ENCODE measurements around the gene RASGRP4. TPM values are rescaled to one million over a fixed set of nuclear protein-coding genes. Genes with fewer than 3 reads are reported as not detected.
"Not testable (repeated sequence)": the region's sequence is repeated elsewhere in the genome, so short reads cannot be mapped to it uniquely, and the experiment has no call there.

Gene RASGRP4, protein sequence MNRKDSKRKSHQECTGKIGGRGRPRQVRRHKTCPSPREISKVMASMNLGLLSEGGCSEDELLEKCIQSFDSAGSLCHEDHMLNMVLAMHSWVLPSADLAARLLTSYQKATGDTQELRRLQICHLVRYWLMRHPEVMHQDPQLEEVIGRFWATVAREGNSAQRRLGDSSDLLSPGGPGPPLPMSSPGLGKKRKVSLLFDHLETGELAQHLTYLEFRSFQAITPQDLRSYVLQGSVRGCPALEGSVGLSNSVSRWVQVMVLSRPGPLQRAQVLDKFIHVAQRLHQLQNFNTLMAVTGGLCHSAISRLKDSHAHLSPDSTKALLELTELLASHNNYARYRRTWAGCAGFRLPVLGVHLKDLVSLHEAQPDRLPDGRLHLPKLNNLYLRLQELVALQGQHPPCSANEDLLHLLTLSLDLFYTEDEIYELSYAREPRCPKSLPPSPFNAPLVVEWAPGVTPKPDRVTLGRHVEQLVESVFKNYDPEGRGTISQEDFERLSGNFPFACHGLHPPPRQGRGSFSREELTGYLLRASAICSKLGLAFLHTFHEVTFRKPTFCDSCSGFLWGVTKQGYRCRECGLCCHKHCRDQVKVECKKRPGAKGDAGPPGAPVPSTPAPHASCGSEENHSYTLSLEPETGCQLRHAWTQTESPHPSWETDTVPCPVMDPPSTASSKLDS
- polyA plus RNA-seq (ENCODE audit: insufficient read length), result 2.3 TPM

DNA sequence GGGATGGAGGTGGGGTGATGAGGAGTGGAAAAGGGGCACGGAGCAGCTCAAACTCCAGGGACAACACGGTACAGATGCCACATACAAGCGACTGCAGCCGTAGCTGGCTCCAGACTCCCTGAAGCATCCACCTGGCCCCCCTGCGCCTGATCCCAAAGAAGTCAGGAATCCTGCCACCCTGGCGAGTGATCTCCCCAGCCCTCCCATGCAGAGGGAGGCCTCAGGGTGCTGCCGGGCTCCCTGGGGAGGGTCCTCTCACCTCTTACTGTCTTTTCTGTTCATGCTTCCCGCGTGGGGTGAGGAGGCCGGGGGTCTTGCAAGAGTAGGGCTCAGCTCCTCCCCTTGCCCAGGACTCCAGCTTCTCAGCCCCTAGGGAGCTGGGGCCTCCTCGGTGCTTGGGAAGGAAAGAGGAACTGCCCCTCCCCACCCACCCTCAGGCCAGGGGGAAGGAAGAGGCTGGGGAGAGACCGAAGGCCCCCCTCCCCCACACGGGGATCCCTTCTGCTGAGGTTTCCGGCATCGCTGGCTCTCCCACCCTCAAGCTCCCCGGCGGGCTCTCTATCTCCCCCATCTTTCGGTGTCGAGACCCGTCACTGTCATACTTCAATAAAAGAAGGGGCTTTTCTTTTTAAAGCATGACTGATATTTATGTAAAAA, at the start of gene RASGRP4:
TSS of gene RASGRP4 (minus strand) at position 410 of the 657 bp plus-strand sequence. CDS start at position 282, 128 bp downstream.
- DNase-seq (ENCODE audit: low read depth), result no peak

DNA sequence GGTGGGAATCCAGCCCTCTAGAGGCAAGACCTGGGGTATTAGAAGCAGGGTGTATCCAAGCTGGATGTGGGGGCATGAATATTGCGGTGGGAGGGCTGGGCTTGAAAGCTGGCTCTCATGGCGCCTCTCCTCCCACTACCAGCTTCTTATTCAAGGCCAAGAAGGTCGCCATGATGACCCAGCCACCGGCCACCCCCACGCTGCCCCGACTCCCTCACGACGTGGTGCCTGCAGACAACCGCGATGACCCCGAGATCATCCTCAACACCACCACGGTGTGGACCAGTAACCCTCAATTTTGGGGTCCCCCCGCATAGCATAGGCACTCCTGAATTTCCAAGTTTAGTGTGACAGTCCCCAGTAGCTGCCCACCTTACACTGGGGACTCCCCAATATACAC, 49.2 kb upstream of the RASGRP4 start:
- DNase-seq (ENCODE audit: low read depth), result no peak

DNA sequence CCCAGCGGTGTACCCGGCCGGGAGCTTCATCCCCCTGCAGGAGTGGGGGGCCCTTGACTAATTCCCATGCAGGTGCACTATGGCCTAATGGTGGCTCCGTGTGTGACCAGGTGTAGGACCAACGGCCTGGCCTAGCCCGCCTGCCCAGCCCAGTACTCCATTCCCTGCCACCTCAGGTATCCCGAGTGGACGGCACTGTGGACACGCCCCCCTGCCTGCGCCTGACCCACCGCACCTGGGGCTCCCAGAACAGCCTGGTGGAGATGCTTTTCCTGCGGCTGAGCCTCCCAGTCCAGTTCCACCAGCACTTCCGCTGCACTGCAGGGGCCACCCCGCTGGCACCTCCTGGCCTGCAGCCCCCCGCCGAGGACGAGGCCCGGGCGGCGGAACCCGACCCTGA, 47.2 kb upstream of the RASGRP4 start:
- no peak for DNase-seq (ENCODE audit: low read depth)

DNA sequence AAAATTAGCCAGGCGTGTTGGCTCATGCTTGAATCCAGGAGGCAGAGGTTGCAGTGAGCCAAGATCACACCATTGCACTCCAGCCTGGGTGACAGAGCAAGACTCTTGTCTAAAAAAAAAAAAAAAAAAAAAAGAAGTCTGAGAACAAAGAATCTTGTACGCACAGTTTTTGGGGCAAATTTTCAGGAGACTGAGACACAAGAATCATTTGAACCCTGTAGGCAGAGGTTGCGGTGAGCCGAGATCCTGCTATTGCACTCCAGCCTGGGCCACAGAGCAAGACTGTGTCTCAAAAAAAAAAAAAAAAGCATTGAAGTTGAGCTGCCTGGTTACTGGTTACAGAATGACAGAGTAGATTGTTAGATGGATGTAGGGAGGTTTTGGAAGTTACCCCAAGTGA, 46.7 kb upstream of the RASGRP4 start:
- not testable (repeated sequence) for DNase-seq (ENCODE audit: low read depth)

DNA sequence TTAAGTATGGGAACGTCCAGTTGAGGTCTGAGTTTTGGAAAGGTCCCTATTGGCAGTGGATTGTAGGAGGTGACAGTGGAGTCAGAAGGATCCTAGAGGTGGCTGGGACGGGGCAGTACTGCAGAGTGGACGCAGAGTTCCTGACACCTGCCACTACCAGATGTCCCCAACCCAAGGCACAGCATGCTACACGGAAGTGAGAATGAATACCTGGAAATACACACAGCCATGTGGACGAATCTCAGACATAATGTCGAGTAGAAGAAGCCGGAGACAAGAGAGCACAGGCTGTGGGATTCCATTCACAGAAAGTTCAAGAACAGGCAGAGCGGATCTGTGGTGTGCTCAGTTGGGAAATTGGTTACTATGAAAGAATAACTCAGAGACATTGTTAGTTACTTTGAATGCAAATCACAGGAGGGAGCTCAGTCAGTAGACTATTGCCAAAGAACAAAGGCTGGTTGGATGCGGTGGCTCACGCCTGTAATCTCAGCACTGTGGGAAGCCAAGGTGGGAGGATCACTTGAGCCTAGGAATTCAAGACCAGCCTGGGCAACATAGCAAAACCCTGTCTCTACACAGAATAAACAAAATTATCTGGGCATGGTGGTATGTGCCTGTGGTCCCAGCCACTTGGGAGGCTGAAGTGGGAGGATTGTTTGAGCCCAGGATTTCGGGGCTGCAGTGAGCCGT, 44.9 kb upstream of the RASGRP4 start:
- no peak for DNase-seq (ENCODE audit: low read depth)

DNA sequence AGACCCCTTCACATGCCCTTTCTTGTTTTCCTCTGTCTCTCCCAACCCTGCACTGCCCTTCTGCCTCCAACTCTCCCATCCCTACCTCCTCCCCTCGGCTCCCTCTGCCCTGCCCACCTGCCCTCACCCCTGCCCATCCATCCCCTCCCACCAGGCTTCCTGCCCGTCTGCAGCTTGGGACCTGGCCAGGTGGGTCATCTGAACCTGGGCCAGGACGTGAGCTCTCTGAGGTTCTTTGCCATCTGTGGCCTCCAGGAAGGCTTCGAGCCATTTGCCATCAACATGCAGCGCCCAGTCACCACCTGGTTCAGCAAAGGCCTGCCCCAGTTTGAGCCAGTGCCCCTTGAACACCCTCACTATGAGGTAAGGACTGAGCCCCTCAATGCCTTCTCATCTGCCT, 43.1 kb upstream of the RASGRP4 start:
- no peak for DNase-seq (ENCODE audit: low read depth)

DNA sequence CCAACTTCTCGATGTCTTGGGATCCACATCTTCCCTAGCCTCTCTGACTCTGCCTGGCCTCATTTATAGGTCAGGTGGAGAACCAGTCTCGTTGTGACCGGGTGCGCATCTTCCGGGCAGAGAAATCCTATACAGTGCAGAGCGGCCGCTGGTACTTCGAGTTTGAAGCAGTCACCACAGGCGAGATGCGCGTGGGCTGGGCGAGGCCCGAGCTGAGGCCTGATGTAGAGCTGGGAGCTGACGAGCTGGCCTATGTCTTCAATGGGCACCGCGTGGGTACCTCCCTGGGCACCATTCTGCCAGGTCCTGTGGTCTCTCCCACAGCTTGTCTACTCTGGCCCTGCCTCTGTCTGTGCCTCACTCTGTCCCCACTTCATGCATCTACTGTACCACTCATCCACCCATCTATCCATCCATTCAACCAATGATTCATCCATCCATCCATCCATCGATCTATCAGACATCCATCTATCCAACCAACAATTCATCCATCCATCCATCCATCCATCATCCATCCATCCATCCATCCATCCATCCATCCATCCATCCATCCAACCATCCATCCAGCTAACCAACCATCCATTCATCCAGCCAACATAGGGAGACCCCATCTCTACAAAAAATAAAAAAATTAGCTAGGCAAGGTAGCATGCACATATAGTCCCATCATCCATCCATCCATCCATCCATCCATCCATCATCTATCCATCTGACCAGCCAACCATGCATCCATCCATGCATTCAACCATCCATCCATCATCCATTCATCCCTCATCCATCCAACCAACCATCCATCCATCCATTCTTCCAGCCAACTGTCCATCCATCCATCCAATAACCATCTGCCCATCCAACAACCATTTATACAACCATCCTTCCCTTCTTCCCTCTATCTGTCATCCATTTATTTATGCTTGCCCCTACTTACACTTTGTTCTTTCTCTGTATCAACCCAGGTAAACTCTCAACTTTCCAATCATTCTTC, 41.8 kb upstream of the RASGRP4 start:
- DNase-seq (ENCODE audit: low read depth), result no peak

DNA sequence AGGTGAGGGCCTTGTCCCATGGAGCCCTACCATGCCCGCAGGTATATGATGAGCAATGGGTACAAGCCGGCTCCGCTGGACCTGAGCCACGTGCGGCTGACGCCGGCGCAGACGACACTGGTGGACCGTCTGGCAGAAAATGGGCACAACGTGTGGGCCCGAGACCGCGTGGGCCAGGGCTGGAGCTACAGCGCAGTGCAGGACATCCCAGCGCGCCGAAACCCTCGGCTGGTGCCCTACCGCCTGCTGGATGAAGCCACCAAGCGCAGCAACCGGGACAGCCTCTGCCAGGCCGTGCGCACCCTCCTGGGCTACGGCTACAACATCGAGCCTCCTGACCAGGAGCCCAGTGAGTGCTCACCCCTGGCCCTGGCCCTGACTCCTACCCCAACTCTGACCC, 40.0 kb upstream of the RASGRP4 start:
- no peak for DNase-seq (ENCODE audit: low read depth)

DNA sequence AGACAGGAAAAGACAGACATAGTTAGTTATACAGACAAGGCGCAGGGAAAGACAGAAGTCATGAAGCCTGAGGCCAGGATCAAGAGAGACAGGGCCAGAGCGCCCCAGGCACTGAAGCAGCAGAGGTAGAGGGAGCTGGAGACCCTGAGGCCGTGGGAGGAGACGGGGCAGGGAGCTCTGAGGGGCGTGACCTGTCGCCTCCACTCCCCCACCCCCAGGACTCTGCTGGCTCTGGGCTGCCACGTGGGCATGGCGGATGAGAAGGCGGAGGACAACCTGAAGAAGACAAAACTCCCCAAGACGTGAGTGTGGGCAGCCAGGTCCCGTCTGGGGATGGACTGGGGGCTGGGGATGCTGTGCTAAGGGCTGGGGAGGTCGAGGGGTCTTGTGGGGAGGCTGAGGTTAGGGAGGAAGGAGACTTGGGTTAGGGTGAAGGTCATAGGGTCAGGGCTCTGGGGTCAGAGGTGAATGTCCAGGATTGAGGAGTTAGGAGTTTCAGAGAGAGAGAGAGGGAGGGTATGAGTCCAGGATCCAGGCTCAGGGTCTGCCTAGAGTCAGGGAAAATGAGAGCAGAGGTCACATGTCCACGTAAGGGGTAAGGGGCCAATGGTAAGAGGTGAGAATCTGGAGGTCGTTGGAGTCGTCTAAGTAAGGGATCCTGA, 38.5 kb upstream of the RASGRP4 start:
- no peak for DNase-seq (ENCODE audit: low read depth)

DNA sequence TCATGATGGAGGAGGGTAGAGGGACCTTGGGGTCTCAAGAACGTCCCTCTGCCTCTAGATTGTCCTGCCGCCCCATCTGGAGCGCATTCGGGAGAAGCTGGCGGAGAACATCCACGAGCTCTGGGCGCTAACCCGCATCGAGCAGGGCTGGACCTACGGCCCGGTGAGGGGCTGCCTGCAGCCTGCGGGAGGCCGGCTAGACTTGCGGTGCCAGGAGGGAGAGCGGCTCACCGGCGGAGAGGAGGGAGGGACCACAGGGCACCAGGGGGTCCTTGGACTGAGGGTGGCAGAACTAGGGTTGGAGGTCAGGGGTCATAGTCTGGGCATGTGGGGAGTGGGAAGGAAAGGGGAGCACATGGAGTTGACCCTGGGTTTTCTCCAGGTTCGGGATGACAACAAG, 37.3 kb upstream of the RASGRP4 start:
- no peak for DNase-seq (ENCODE audit: low read depth)

DNA sequence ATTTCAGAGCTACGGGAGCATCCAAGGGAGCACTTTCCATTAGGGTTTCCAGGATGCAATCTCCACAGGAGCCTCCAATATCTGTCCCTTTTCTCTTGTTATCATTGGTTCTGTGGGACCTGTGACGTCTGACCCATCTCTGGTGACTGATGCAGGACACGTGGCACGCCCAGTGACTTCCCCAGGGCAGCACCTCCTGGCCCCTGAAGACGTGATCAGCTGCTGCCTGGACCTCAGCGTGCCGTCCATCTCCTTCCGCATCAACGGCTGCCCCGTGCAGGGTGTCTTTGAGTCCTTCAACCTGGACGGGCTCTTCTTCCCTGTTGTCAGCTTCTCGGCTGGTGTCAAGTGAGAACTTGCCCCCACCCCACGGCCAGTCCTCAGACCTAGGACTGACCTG, 33.0 kb upstream of the RASGRP4 start:
- no peak for DNase-seq (ENCODE audit: low read depth)

DNA sequence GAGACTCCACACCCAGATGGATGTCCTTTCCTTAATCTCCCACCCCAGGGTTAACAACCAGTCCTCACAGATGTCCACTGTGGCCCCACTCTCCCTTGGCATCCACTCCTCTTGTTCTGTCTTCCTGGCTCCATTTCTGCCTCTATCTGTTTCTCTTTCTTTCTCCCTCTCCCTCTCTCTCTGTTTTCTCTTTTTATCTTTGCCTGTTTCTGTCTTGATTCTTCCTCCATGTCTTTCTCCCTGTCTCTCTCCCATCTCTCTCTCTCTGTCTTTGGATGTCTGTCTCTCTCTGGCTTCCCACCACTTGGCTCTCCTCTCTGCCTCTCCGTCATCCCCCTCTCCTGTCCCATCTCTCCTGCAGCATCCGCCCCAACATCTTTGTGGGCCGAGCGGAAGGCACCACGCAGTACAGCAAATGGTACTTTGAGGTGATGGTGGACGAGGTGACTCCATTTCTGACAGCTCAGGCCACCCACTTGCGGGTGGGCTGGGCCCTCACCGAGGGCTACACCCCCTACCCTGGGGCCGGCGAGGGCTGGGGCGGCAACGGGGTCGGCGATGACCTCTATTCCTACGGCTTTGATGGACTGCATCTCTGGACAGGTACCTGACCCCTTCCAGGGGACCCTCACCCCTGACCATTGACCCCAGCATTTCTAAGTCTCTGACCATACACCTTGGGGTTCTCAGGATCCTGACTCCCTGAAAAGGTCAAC, 31.8 kb upstream of the RASGRP4 start:
- no peak for DNase-seq (ENCODE audit: low read depth)

DNA sequence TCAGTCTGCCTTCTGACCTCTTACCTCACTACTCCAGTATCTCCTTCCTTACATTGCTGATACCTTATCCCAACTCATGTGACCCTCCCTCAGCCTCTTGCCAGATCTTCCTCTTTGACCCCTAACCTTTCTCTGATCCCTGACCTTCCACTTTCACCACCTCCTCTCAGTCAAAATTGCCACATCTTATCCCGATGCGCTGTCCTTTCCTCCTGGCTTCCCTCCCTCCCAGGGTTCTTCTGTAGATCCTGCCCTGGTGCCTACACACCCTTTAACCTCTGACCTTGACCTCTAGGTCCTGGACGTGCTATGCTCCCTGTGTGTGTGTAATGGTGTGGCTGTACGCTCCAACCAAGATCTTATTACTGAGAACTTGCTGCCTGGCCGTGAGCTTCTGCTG, 31.2 kb upstream of the RASGRP4 start:
- no peak for DNase-seq (ENCODE audit: low read depth)

DNA sequence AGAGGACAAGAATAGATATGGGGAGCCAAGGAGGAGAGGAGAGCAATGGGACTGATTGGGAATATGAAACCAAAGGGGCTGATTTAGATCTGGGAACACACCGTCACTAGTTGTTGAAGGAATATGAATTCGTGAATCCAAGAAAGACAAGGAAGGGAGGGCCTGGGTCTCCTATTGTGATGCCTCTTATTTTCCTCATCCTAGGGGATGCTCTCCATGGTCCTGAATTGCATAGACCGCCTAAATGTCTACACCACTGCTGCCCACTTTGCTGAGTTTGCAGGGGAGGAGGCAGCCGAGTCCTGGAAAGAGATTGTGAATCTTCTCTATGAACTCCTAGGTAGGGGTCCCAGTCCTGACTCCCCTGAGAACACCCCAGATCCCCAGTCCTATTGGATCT, 29.0 kb upstream of the RASGRP4 start:
- DNase-seq (ENCODE audit: low read depth), result no peak

DNA sequence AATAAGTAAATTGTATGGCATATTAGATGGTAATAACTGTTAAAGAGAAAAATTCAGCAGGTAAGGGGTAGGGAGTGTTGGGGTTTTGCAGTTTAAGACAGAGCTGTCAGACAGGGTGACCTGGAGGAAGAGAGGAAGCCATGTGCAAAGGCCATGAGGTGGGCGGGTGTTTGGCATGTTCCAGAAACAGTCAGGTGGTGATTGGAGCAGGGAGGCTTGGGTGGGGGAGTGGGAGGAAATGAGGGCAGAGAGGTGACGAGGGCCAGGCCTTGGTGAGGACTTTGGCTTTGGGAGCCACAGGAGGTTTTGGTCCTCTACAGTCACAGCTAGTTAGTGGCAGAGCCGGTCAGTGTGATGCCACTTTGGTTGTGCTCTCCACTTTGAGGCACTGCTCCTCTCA, 27.6 kb upstream of the RASGRP4 start:
- DNase-seq (ENCODE audit: low read depth), result no peak

DNA sequence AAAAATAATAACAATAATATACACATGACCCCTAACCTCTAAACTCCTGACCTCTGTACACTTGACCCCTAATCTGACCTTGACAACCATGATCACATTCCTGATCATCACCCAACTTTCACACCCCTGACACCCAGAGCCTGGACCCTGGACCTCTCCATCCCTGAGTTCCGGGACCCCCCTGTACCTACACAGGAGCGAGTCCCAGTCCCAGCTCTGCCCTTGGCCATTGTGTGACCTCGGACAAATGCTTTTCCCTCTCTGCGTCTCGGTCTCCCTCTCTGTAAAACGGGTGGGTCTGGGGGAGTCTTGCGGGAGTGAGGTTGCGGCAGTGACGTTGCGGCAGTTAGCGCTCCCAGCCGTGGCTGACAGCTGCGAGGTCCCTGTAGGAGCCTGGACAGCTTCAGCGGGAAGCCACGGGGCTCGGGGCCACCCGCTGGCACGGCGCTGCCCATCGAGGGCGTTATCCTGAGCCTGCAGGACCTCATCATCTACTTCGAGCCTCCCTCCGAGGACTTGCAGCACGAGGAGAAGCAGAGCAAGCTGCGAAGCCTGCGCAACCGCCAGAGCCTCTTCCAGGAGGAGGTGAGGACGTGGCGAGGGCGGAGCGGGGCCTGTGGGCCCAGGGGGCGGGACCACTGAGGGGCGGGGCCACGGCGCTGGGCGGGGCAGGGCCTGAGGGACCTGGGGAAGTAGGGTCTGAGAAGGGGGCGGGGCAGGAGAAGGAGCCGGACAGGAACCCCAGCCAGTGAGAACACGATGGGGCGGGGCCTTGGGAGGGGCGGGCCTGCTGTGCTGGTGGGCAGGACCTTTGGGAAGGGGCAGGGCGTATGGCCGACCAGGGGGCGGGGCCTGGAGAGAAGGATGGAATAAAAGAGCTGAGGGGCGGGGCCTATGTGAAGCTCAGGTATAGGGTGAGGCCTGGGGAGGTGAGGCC, 26.7 kb upstream of the RASGRP4 start:
- no peak for DNase-seq (ENCODE audit: low read depth)

DNA sequence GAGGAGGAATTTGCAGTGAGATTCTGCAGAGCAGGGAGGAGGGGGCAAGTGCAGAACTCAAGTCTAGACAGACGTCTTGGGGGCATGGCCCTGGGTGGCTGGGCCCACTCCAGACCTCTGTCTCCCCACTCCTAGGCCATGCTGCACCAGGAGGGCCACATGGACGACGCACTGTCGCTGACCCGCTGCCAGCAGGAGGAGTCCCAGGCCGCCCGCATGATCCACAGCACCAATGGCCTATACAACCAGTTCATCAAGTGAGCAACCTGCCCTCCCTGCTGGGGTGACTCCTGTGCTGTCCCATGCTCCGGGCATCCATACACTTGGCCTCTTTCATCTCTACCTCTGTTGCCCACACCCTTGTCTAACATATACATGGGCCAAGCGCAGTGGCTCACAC, 25.6 kb upstream of the RASGRP4 start:
- DNase-seq (ENCODE audit: low read depth), result no peak

DNA sequence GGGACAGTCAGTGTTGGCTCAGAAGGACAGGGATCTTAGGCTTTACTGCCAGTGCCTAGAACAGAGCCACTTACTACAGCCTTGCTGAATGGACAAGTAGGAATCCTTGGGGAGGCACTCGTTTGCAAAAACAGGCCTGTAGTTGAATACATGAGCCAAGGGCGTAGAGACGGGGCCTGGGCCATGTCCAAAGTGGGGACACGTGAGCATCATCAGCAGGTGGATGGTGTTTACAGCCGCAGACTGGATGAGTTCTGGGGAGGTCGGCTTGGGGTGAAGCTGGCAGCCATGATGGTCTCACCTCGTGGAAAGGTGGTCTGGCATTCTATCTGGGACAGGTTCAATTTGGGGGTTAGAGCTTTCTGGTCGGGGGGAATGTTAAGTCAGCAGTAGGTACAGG, 25.0 kb upstream of the RASGRP4 start:
- no peak for DNase-seq (ENCODE audit: low read depth)

DNA sequence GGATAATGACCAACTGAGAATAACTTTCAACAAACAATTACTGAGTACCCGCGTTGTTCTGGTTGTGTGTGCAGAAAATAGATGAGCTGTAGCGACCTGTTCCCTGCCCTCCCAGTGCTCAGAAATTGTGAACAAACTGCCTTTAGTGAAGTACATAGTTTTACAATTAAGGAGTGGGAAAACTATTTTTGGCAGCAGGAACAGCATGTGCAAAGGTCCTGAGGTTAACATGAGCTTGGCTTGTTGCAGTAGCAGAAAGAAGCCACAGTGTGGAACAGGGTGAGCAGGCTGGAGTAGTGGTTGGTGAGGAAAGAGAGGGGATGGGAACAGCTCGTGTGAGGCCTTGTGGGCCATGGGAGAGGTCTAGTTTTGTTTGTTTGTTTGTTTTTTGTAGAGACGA, 23.5 kb upstream of the RASGRP4 start:
- DNase-seq (ENCODE audit: low read depth), result no peak

Measured in forelimb muscle (tissue), 1 donor.